K562 (cell line): ENCODE results near the gene L3MBTL3. TPM values are rescaled to one million over a fixed set of nuclear protein-coding genes. Genes with fewer than 3 reads are reported as not detected.
A peak's percentile ranks its signal among the peaks of the same experiment; 100 is the strongest.

ENCODE experiments used
- AFF1 ChIP-seq, 2 experiments: fragments of 450-650 bp; IDR thresholded peaks; 2 replicates each; pipeline ENCODE4 v1.6.1; 2018; ENCODE audit warnings: mild to moderate bottlenecking in 2 of 2, low read depth in 1 of 2; ENCODE audit not compliant: partially characterized antibody in 2 of 2
- BRF1 ChIP-seq: IDR thresholded peaks from 3 replicates; pipeline ENCODE4 v1.6.1; 2011; ENCODE audit warnings: borderline replicate concordance, mild to moderate bottlenecking; ENCODE audit not compliant: insufficient read length; ENCODE audit errors: extremely low read depth
- CTCFL ChIP-seq: IDR thresholded peaks from 2 replicates; pipeline ENCODE4 v1.6.1; 2011; ENCODE audit warnings: borderline replicate concordance, low read depth, mild to moderate bottlenecking, moderate library complexity, low read length; ENCODE audit not compliant: insufficient read depth, poor library complexity, severe bottlenecking
- ETV6 ChIP-seq, 3 experiments: fragments of 150-350 bp in 1 of 3; sonication (generic) in 1 of 3; formaldehyde crosslinking in 1 of 3; IDR thresholded peaks; 2 replicates each; pipeline versions ENCODE4 v1.6.1 to v1.8.0; 2014 to 2022; ENCODE audit warnings: borderline replicate concordance in 2 of 3, low read depth in 2 of 3, antibody characterized with exemption in 1 of 3, low read length in 1 of 3, mild to moderate bottlenecking in 1 of 3, missing genetic modification reagents in 1 of 3
- FOXM1 ChIP-seq, 2 experiments: fragments of 450-650 bp in 1 of 2; sonication (generic) in 1 of 2; formaldehyde crosslinking in 1 of 2; IDR thresholded peaks; 2 replicates each; pipeline versions ENCODE4 v1.6.1 to v1.9.0; 2017 to 2022; ENCODE audit warnings: low read depth in 2 of 2, mild to moderate bottlenecking in 2 of 2, missing genetic modification reagents in 1 of 2, moderate library complexity in 1 of 2
- MXD1 ChIP-seq: fragments of 250-450 bp; sonication (Bioruptor Pico); IDR thresholded peaks from 2 replicates; pipeline ENCODE4 v1.8.0; 2021; ENCODE audit warnings: borderline replicate concordance, mild to moderate bottlenecking, moderate library complexity; ENCODE audit not compliant: poor library complexity, severe bottlenecking
- POLR2A ChIP-seq: fragments of 450-650 bp; conservative IDR thresholded peaks from 2 replicates; pipeline ENCODE4 v1.6.1; 2016
- POLR3G ChIP-seq: IDR thresholded peaks from 2 replicates; pipeline ENCODE4 v1.6.1; 2011; ENCODE audit not compliant: insufficient read length, insufficient replicate concordance; ENCODE audit errors: extremely low read depth
- SIX5 ChIP-seq, 2 experiments: IDR thresholded peaks; 2 replicates each; pipeline ENCODE4 v1.6.1; 2011; ENCODE audit warnings: low read length in 2 of 2, borderline replicate concordance in 1 of 2, low read depth in 1 of 2, mild to moderate bottlenecking in 1 of 2, moderate library complexity in 1 of 2; ENCODE audit not compliant: insufficient read depth in 1 of 2
- SMARCA5 ChIP-seq: fragments of 450-650 bp; IDR thresholded peaks from 2 replicates; pipeline ENCODE4 v1.6.1; 2016
- ZNF57 ChIP-seq: fragments of 450-650 bp; formaldehyde crosslinking; IDR thresholded peaks from 2 replicates; pipeline ENCODE4 v1.4.0; 2020; ENCODE audit warnings: mild to moderate bottlenecking, moderate library complexity
- ZNF76 ChIP-seq: fragments of 250-450 bp; sonication (Bioruptor Pico); IDR thresholded peaks from 2 replicates; pipeline ENCODE4 v1.4.0; 2020; ENCODE audit warnings: mild to moderate bottlenecking, moderate library complexity, borderline replicate concordance
- ZNF77 ChIP-seq: fragments of 250-450 bp; sonication (Bioruptor Pico); IDR thresholded peaks from 2 replicates; pipeline ENCODE4 v1.5.0; 2020
- ZNF785 ChIP-seq: fragments of 250-450 bp; sonication (Bioruptor Pico); IDR thresholded peaks from 2 replicates; pipeline ENCODE4 v1.4.0; 2020; ENCODE audit warnings: mild to moderate bottlenecking
- polyA plus RNA-seq, 8 experiments: library from polyadenylated mRNA; depleted of rRNA in 4 of 8; stranded (reverse) in 5 of 8; unstranded in 3 of 8; fragments of >200 nt; fragmentation: Nextera tagmentation in 2 of 8; fragmentation: Illumina TruSeq in 1 of 8; extraction: Ambion mirVana in 2 of 8; extraction: Trizol in 1 of 8; gene quantifications; 2 replicates each; pipeline versions ENCODE4 v1.2.1 to v1.2.3, GENCODE V29; 2011 to 2014; ENCODE audit warnings: inconsistent platforms in 1 of 8, missing spikeins in 1 of 8
- total RNA-seq, 7 experiments: library from RNA; depleted of rRNA in 6 of 7; stranded (reverse); fragments of >200 nt in 6 of 7; fragmentation: Illumina TruSeq in 2 of 7; extraction: Trizol in 2 of 7; gene quantifications; 2 replicates each; pipeline versions ENCODE4 v1.2.1 to v1.2.3, GENCODE V29; 2011 to 2021; ENCODE audit warnings: low replicate concordance in 1 of 7
- TF ChIP-seq, protein P1 (sequence below): fragments of 450-650 bp; IDR thresholded peaks from 2 replicates; pipeline ENCODE4 v1.6.1; 2016; ENCODE audit warnings: missing biosample characterization, missing genetic modification characterization
- TF ChIP-seq, protein P2 (sequence below): fragments of 450-650 bp; IDR thresholded peaks from 2 replicates; pipeline ENCODE4 v1.6.1; 2014; ENCODE audit warnings: low read depth, mild to moderate bottlenecking, moderate library complexity, borderline replicate concordance

L3MBTL3 gene
- total and polyA plus RNA-seq, 9 of the 15 experiments (the other 6 are each of a cell fraction or from before 2014, with no cell fraction given) = 0.83 to 6.9 (median 5.4) TPM

GRCh38 chr6:130019326-130020072, 1.1 kb downstream of the L3MBTL3 start (continued):
- no peak for TF ChIP-seq AFF1 (IDR thresholded peaks at IDR 0.05; ENCODE audit: low read depth in 1 of 2, partially characterized antibody in 2 of 2)
- no peak for TF ChIP-seq POLR2A
- no peak for TF ChIP-seq BRF1
- TF ChIP-seq ETV6 (IDR thresholded peaks at IDR 0.05; ENCODE audit: borderline replicate concordance in 1 of 2, low read depth in 2 of 2, low read length in 1 of 2) = no peak
- no peak for TF ChIP-seq ETV6 (CRISPR knock-in tag; IDR thresholded peaks at IDR 0.05; ENCODE audit: borderline replicate concordance)
- TF ChIP-seq SIX5 (IDR thresholded peaks at IDR 0.05; ENCODE audit: borderline replicate concordance in 1 of 2, insufficient read depth in 1 of 2, low read depth in 1 of 2, low read length in 2 of 2) = no peak
- TF ChIP-seq FOXM1 (IDR thresholded peaks at IDR 0.05; ENCODE audit: low read depth) = no peak
- peak; percentile 49; the same call in 1 of the 2 replicates for TF ChIP-seq FOXM1 (CRISPR knock-in tag; IDR thresholded peaks at IDR 0.05; ENCODE audit: low read depth)
- TF ChIP-seq ZNF57 (CRISPR knock-in tag) = no peak
- TF ChIP-seq SMARCA5 = no peak
- TF ChIP-seq CTCFL = no peak
- TF ChIP-seq, protein P1, sequence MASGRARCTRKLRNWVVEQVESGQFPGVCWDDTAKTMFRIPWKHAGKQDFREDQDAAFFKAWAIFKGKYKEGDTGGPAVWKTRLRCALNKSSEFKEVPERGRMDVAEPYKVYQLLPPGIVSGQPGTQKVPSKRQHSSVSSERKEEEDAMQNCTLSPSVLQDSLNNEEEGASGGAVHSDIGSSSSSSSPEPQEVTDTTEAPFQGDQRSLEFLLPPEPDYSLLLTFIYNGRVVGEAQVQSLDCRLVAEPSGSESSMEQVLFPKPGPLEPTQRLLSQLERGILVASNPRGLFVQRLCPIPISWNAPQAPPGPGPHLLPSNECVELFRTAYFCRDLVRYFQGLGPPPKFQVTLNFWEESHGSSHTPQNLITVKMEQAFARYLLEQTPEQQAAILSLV (tag) = no peak
- TF ChIP-seq, protein P2, sequence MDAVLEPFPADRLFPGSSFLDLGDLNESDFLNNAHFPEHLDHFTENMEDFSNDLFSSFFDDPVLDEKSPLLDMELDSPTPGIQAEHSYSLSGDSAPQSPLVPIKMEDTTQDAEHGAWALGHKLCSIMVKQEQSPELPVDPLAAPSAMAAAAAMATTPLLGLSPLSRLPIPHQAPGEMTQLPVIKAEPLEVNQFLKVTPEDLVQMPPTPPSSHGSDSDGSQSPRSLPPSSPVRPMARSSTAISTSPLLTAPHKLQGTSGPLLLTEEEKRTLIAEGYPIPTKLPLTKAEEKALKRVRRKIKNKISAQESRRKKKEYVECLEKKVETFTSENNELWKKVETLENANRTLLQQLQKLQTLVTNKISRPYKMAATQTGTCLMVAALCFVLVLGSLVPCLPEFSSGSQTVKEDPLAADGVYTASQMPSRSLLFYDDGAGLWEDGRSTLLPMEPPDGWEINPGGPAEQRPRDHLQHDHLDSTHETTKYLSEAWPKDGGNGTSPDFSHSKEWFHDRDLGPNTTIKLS = no peak
- TF ChIP-seq ZNF76 (CRISPR knock-in tag) = no peak
- TF ChIP-seq ZNF77 (CRISPR knock-in tag) = no peak
- no peak for TF ChIP-seq ZNF785 (CRISPR knock-in tag)
- no peak for TF ChIP-seq MXD1 (CRISPR knock-in tag)
- no peak for TF ChIP-seq POLR3G
